A673 (cell line): ENCODE results near the gene TENM4.

Source experiments
- EZH2 ChIP-seq: fragments of 200-600 bp; sonication (generic); IDR thresholded peaks from 2 replicates; pipeline ENCODE4 v1.6.1; 2017; ENCODE audit warnings: borderline replicate concordance, low read depth, mild to moderate bottlenecking, mixed read lengths, antibody characterized with exemption, low read length; ENCODE audit not compliant: poor library complexity, severe bottlenecking
- TF ChIP-seq, protein P1 (sequence below): fragments of 300-800, 200-600 bp; sonication (generic); conservative IDR thresholded peaks from 2 replicates; pipeline ENCODE4 v1.5.1; 2017; ENCODE audit warnings: low read depth, mild to moderate bottlenecking, antibody characterized with exemption, low read length, moderate library complexity, mixed read lengths

- TF ChIP-seq, protein P1, sequence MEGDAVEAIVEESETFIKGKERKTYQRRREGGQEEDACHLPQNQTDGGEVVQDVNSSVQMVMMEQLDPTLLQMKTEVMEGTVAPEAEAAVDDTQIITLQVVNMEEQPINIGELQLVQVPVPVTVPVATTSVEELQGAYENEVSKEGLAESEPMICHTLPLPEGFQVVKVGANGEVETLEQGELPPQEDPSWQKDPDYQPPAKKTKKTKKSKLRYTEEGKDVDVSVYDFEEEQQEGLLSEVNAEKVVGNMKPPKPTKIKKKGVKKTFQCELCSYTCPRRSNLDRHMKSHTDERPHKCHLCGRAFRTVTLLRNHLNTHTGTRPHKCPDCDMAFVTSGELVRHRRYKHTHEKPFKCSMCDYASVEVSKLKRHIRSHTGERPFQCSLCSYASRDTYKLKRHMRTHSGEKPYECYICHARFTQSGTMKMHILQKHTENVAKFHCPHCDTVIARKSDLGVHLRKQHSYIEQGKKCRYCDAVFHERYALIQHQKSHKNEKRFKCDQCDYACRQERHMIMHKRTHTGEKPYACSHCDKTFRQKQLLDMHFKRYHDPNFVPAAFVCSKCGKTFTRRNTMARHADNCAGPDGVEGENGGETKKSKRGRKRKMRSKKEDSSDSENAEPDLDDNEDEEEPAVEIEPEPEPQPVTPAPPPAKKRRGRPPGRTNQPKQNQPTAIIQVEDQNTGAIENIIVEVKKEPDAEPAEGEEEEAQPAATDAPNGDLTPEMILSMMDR, result no peak
- TF ChIP-seq EZH2, result no peak
Measured at GRCh38 chr11:78613378-78613813, 827.4 kb downstream of the TENM4 start.
